Right atrium auricular region (tissue), 2 donors: Measurements from ENCODE around the gene ANGPTL2. TPM values are rescaled to one million over a fixed set of nuclear protein-coding genes. Genes with fewer than 3 reads are reported as not detected.
A peak's percentile ranks its signal among the peaks of the same experiment; 100 is the strongest.
"Not testable (repeated sequence)": the region's sequence is repeated elsewhere in the genome, so short reads cannot be mapped to it uniquely, and the experiment has no call there.

ENCODE experiments used
- DNase-seq: peaks from one replicate; pipeline ENCODE4 v3.0.0-alpha.2; 2019; ENCODE audit warnings: low spot score
- H3K27ac ChIP-seq, 2 donors: fragments of 200-600 bp; sonication (generic); 1 replicate in 1 of 2; 2 replicates in 1 of 2; pipeline ENCODE4 v1.5.1; 2016 to 2019
- H3K27me3 ChIP-seq, 2 donors: fragments of 200-600 bp; sonication (generic); one replicate each; pipeline versions ENCODE4 v1.5.1 to v1.6.0; 2017 to 2019
- H3K36me3 ChIP-seq: fragments of 200-600 bp; sonication (generic); one replicate; pipeline ENCODE4 v1.5.1; 2016
- H3K4me1 ChIP-seq, 2 donors: fragments of 200-600 bp; sonication (generic); one replicate each; pipeline versions ENCODE4 v1.5.1 to v1.6.0; 2017 to 2019
- H3K4me3 ChIP-seq, 2 donors: fragments of 200-600 bp; sonication (generic); 1 replicate in 1 of 2; 2 replicates in 1 of 2; pipeline ENCODE4 v1.5.1; 2017 to 2019; ENCODE audit warnings: mild to moderate bottlenecking in 1 of 2, moderate library complexity in 1 of 2
- H3K9me3 ChIP-seq, 2 donors: fragments of 200-600 bp; sonication (generic); one replicate each; pipeline ENCODE4 v1.5.1; 2019
- CTCF ChIP-seq, 2 donors: fragments of 200-600 bp; sonication (generic); IDR thresholded peaks; one replicate each; pipeline ENCODE4 v1.5.1; 2019; ENCODE audit warnings: antibody characterized with exemption in 2 of 2
- total RNA-seq, 2 donors: library from RNA; depleted of rRNA; stranded (reverse); fragments of >200 nt; gene quantifications; one replicate each; pipeline ENCODE4 v1.1.0, GENCODE V29; 2016

ANGPTL2 gene
- total RNA-seq = 10 to 100 TPM; 42.8 to 55.8 TPM

- peaks cover 0 to 61% of the 10 kb centered on the region in 2 donors for H3K4me1 ChIP-seq
- H3K4me3 ChIP-seq = peak within 1 kb of the TSS; percentile 60 to 73
- no peaks in the 10 kb centered on the region for H3K27me3 ChIP-seq
- H3K36me3 ChIP-seq = peaks cover 6% of the 10 kb centered on the region
- peak; percentile 95 for DNase-seq
- TF ChIP-seq CTCF (IDR thresholded peaks at IDR 0.05) = no peak
- peak within 1 kb of the TSS; percentile 95 to 96 for H3K27ac ChIP-seq
- H3K9me3 ChIP-seq = no peaks in the 10 kb centered on the region
These were observed at the start of gene ANGPTL2 for GRCh38 chr9:127122176-127123063. TSS of gene ANGPTL2 (minus strand) at chr9:127122635. CDS start at chr9:127108731, 13,904 bp downstream.

GRCh38 chr9:127171348-127171747 lies 48.9 kb upstream of the ANGPTL2 start:
- H3K27ac ChIP-seq, H3K9me3 ChIP-seq, H3K27me3 ChIP-seq, H3K4me3 ChIP-seq, H3K4me1 ChIP-seq, H3K36me3 ChIP-seq: not testable (repeated sequence)
- DNase-seq = peak; percentile 56

GRCh38 chr9:127170652-127171051 lies 48.2 kb upstream of the ANGPTL2 start:
- Histone ChIP-seq H3K27ac (no peak overlapping the region), H3K9me3 (no peaks in the 10 kb centered on the region), H3K27me3 (no peaks in the 10 kb centered on the region), H3K4me3 (no peak overlapping the region), H3K36me3 (no peaks in the 10 kb centered on the region), H3K4me1 (no peaks in the 10 kb centered on the region)
- no peak for TF ChIP-seq CTCF (IDR thresholded peaks at IDR 0.05)
- DNase-seq = peak; percentile 52

- Histone ChIP-seq H3K27me3 (no peaks in the 10 kb centered on the region), H3K9me3 (no peaks in the 10 kb centered on the region), H3K4me3 (no peak overlapping the region), H3K4me1 (no peaks in the 10 kb centered on the region), H3K27ac (no peak overlapping the region), H3K36me3 (no peaks in the 10 kb centered on the region)
- no peak for DNase-seq
- no peak for TF ChIP-seq CTCF (IDR thresholded peaks at IDR 0.05)
These were observed 47.7 kb upstream of the ANGPTL2 start for GRCh38 chr9:127170103-127170502.

- TF ChIP-seq CTCF (IDR thresholded peaks at IDR 0.05) = no peak
- Histone ChIP-seq H3K4me3 (no peak overlapping the region), H3K36me3 (no peaks in the 10 kb centered on the region), H3K27me3 (no peaks in the 10 kb centered on the region), H3K27ac (no peak overlapping the region), H3K4me1 (no peaks in the 10 kb centered on the region), H3K9me3 (no peaks in the 10 kb centered on the region)
- no peak for DNase-seq
These were observed 47.1 kb upstream of the ANGPTL2 start for GRCh38 chr9:127169575-127169883.

GRCh38 chr9:127168756-127169574 lies 46.5 kb upstream of the ANGPTL2 start:
- TF ChIP-seq CTCF (IDR thresholded peaks at IDR 0.05) = no peak
- Histone ChIP-seq H3K27me3 (no peaks in the 10 kb centered on the region), H3K9me3 (no peaks in the 10 kb centered on the region), H3K4me1 (peaks cover 0 to 2% of the 10 kb centered on the region in 2 donors), H3K4me3 (no peak overlapping the region), H3K36me3 (no peaks in the 10 kb centered on the region), H3K27ac (no peak overlapping the region)
- no peak for DNase-seq
